NB4 (cell line): ENCODE measurements around the gene CX3CL1.
A peak's percentile ranks its signal among the peaks of the same experiment; 100 is the strongest.

Experiments used
- DNase-seq: peaks from one replicate; pipeline ENCODE4 v3.0.0; 2010; ENCODE audit warnings: low read depth
- H3K4me3 ChIP-seq: one replicate; pipeline ENCODE4 v1.5.1; 2011; ENCODE audit warnings: mild to moderate bottlenecking, low read depth, low read length, moderate library complexity
- CTCF ChIP-seq: IDR thresholded peaks from one replicate; pipeline ENCODE4 v1.5.1; 2012; ENCODE audit warnings: low read depth, low read length
- MAX ChIP-seq: IDR thresholded peaks from 2 replicates; pipeline ENCODE4 v1.6.1; 2011; ENCODE audit warnings: low read depth, low read length
- MYC ChIP-seq: IDR thresholded peaks from 2 replicates; pipeline ENCODE4 v1.6.1; 2011; ENCODE audit warnings: low read depth, low read length
- POLR2A ChIP-seq: IDR thresholded peaks from 2 replicates; pipeline ENCODE4 v1.6.1; 2011; ENCODE audit warnings: mild to moderate bottlenecking; ENCODE audit not compliant: insufficient read length; ENCODE audit errors: extremely low read depth

Gene CX3CL1

GRCh38 chr16:57354311-57354710 is 18.0 kb upstream of the CX3CL1 start:
- TF ChIP-seq POLR2A (no peak), MYC (no peak), MAX (no peak), CTCF (no peak)
- no peak overlapping the region for H3K4me3 ChIP-seq
- DNase-seq, result no peak

GRCh38 chr16:57355898-57356414 is 16.3 kb upstream of the CX3CL1 start:
- H3K4me3 ChIP-seq, result no peak overlapping the region
- TF ChIP-seq MYC, result no peak
- TF ChIP-seq CTCF, result no peak
- no peak for TF ChIP-seq POLR2A
- TF ChIP-seq MAX, result no peak
- DNase-seq, result no peak

- no peak for DNase-seq
- TF ChIP-seq POLR2A (no peak), MAX (no peak), CTCF (no peak), MYC (no peak)
- H3K4me3 ChIP-seq, result no peak overlapping the region
Observed at GRCh38 chr16:57356547-57356946, 15.7 kb upstream of the CX3CL1 start.

GRCh38 chr16:57357330-57358085 is 14.8 kb upstream of the CX3CL1 start:
- DNase-seq, result peak; percentile 88
- no peak for TF ChIP-seq MAX
- TF ChIP-seq MYC, result no peak
- no peak for TF ChIP-seq CTCF
- no peak for TF ChIP-seq POLR2A
- H3K4me3 ChIP-seq, result no peak overlapping the region

- TF ChIP-seq POLR2A (no peak), CTCF (no peak), MAX (no peak), MYC (no peak)
- DNase-seq, result no peak
- H3K4me3 ChIP-seq, result no peak overlapping the region
Observed at GRCh38 chr16:57358086-57358420, 14.2 kb upstream of the CX3CL1 start.
